ENCODE measurements around the gene CENPX. TPM values are rescaled to one million over a fixed set of nuclear protein-coding genes. Genes with fewer than 3 reads are reported as not detected.

Gene CENPX
- total and polyA plus RNA-seq, 2 of the 13 experiments (the other 11 are each of a cell fraction or from before 2014, with no cell fraction given): 92.7 to 170 TPM

- TF ChIP-seq IRF1 (CRISPR knock-in tag; IDR thresholded peaks at IDR 0.05; ENCODE audit: low read depth) (no peak), KLF9 (CRISPR knock-in tag; IDR thresholded peaks at IDR 0.05; ENCODE audit: low read depth) (peak; percentile 91; the same call in 1 of the 2 replicates), ZFP90 (CRISPR knock-in tag; IDR thresholded peaks at IDR 0.05; ENCODE audit: borderline replicate concordance) (no peak; the same call in 1 of the 2 replicates), TFDP2 (CRISPR knock-in tag; IDR thresholded peaks at IDR 0.05) (peak; percentile 72), ETS1 (CRISPR knock-in tag; IDR thresholded peaks at IDR 0.05) (no peak), ATF6 (CRISPR knock-in tag; conservative IDR thresholded peaks at IDR 0.05) (no peak; the same call in 1 of the 2 replicates), NKX3-1 (CRISPR knock-in tag; IDR thresholded peaks at IDR 0.05) (peak; percentile 73; the same call in 1 of the 2 replicates), SP2 (CRISPR knock-in tag; IDR thresholded peaks at IDR 0.05) (peak; percentile 79), TEAD3 (CRISPR knock-in tag; optimal IDR thresholded peaks at IDR 0.05; ENCODE audit: borderline replicate concordance) (no peak), ZNF280D (CRISPR knock-in tag; IDR thresholded peaks at IDR 0.05) (peak; percentile 66; the same call in 1 of the 2 replicates), ZNF790 (CRISPR knock-in tag; IDR thresholded peaks at IDR 0.05; ENCODE audit: borderline replicate concordance) (peak; percentile 89; the same call in 1 of the 2 replicates), ZNF749 (CRISPR knock-in tag; IDR thresholded peaks at IDR 0.05; ENCODE audit: borderline replicate concordance) (peak; percentile 83; the same call in 1 of the 2 replicates), GTF2F1 (IDR thresholded peaks at IDR 0.05; ENCODE audit: low read length) (no peak), ARNTL (CRISPR knock-in tag; IDR thresholded peaks at IDR 0.05) (peak; percentile 71), GFI1 (CRISPR knock-in tag; IDR thresholded peaks at IDR 0.05; ENCODE audit: borderline replicate concordance) (peak; percentile 22; the same call in 1 of the 2 replicates), KDM5B (CRISPR knock-in tag; IDR thresholded peaks at IDR 0.05; ENCODE audit: borderline replicate concordance) (peak; percentile 94), SOX5 (CRISPR knock-in tag; IDR thresholded peaks at IDR 0.05; ENCODE audit: borderline replicate concordance) (peak; percentile 63), MEIS2 (CRISPR knock-in tag; IDR thresholded peaks at IDR 0.05) (peak; percentile 93), FOXM1 (CRISPR knock-in tag; IDR thresholded peaks at IDR 0.05) (no peak)
Observed at GRCh38 chr17:82037092-82037888, 14.6 kb upstream of the CENPX start, which contains the start of gene DCXR (continued).

Data from HepG2 (cell line).